Hair follicular keratinocyte (primary cell): ENCODE results near the gene MAP3K15. TPM values are rescaled to one million over a fixed set of nuclear protein-coding genes. Genes with fewer than 3 reads are reported as not detected.

Experiments
- total RNA-seq: library from RNA; depleted of rRNA; stranded (reverse); fragments of >200 nt; gene quantifications from 2 replicates; pipeline ENCODE4 v1.2.3, GENCODE V29; 2015

MAP3K15 gene, protein sequence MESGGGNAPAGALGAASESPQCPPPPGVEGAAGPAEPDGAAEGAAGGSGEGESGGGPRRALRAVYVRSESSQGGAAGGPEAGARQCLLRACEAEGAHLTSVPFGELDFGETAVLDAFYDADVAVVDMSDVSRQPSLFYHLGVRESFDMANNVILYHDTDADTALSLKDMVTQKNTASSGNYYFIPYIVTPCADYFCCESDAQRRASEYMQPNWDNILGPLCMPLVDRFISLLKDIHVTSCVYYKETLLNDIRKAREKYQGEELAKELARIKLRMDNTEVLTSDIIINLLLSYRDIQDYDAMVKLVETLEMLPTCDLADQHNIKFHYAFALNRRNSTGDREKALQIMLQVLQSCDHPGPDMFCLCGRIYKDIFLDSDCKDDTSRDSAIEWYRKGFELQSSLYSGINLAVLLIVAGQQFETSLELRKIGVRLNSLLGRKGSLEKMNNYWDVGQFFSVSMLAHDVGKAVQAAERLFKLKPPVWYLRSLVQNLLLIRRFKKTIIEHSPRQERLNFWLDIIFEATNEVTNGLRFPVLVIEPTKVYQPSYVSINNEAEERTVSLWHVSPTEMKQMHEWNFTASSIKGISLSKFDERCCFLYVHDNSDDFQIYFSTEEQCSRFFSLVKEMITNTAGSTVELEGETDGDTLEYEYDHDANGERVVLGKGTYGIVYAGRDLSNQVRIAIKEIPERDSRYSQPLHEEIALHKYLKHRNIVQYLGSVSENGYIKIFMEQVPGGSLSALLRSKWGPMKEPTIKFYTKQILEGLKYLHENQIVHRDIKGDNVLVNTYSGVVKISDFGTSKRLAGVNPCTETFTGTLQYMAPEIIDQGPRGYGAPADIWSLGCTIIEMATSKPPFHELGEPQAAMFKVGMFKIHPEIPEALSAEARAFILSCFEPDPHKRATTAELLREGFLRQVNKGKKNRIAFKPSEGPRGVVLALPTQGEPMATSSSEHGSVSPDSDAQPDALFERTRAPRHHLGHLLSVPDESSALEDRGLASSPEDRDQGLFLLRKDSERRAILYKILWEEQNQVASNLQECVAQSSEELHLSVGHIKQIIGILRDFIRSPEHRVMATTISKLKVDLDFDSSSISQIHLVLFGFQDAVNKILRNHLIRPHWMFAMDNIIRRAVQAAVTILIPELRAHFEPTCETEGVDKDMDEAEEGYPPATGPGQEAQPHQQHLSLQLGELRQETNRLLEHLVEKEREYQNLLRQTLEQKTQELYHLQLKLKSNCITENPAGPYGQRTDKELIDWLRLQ (N-terminal part only)
- total RNA-seq = 0.04 and 0.39 TPM in 2 replicates

DNA sequence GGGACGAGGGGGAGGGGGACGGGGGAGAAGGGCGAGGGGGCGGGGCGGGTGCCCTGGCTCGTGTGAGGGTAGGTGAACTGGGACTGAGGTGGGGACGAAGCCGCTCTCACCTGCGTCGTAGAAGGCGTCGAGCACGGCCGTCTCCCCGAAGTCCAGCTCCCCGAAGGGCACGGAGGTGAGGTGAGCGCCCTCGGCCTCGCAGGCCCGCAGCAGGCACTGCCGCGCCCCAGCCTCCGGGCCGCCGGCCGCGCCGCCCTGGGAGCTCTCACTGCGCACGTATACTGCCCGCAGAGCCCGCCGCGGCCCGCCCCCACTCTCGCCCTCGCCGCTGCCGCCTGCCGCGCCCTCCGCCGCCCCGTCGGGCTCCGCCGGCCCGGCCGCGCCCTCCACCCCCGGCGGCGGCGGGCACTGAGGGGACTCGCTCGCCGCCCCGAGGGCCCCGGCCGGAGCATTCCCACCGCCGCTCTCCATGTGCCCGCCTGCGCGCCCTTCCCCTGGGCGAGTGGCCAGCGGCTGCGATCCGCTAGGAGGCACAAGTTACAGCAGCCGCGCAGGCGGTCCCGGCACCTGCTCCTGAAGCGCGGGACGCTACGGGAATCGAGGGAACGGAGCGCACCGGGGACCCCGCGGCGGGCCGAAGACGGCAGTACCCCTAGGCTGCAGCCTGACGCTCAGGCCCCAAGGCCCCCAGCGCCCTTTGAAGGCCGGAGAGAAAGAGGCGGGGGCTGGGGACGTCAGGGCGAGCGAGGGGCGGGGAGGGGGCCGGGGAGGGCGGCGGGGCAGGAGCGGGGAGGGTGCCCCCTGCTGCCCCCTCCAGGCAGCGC, at the start of gene MAP3K15:
Gene MAP3K15 (minus strand): TSS at position 718 of the 824 bp plus-strand sequence. CDS start 247 bp downstream, at position 471.

DNA sequence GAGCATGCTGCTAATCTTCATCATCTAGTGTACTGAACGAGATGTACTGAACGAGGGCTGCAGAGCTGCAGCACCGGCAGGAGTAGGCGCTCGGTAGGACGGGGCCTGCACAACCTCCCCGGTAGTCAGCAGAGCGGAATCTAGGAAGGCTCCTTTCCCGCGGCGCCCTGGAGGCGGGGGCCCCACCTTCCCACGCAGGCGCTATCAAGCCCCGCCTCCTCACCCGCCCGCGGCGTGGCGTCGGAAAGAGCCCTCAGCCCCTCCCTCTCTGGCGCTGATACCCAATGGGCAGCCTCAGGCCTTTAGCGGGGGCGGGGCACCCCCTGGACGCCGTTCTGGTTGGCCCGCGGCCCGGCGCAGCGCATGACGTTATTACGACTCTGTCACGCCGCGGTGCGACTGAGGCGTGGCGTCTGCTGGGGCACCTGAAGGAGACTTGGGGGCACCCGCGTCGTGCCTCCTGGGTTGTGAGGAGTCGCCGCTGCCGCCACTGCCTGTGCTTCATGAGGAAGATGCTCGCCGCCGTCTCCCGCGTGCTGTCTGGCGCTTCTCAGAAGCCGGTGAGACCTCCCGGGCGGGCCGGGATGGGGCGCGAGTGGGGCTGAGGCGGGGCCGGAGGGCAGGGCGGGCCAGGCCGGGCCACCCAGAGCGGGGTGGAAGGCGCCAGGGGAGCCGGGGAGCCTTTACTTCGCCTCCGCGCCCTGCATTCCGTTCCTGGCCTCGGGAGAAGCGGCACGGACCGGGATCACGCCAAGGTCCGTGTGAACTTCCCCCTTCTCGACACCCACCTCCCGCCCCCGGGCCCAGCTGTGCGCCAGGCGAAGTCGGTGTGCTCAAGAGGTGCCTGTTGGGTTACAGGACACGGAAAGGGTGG, 171.5 kb downstream of the MAP3K15 start, which contains the start of gene PDHA1:
Gene PDHA1 (plus strand): TSS at position 393 of the 874 bp plus-strand sequence. CDS start 111 bp downstream, at position 504.

Other genes with a start within 250 kb of the MAP3K15 start
- gene PDHA1, start 171.6 kb downstream of the MAP3K15 start, total RNA-seq = 42.6 and 78.4 TPM in 2 replicates